ENCODE measurements around the gene TMEM9.

TMEM9 gene

GRCh38 chr1:201104141-201104540, 50.1 kb downstream of the TMEM9 start:
- TF ChIP-seq, protein P1, sequence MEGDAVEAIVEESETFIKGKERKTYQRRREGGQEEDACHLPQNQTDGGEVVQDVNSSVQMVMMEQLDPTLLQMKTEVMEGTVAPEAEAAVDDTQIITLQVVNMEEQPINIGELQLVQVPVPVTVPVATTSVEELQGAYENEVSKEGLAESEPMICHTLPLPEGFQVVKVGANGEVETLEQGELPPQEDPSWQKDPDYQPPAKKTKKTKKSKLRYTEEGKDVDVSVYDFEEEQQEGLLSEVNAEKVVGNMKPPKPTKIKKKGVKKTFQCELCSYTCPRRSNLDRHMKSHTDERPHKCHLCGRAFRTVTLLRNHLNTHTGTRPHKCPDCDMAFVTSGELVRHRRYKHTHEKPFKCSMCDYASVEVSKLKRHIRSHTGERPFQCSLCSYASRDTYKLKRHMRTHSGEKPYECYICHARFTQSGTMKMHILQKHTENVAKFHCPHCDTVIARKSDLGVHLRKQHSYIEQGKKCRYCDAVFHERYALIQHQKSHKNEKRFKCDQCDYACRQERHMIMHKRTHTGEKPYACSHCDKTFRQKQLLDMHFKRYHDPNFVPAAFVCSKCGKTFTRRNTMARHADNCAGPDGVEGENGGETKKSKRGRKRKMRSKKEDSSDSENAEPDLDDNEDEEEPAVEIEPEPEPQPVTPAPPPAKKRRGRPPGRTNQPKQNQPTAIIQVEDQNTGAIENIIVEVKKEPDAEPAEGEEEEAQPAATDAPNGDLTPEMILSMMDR (conservative IDR thresholded peaks at IDR 0.05; ENCODE audit: low read depth), result no peak
- DNase-seq (ENCODE audit: low spot score), result no peak
- ChIA-PET CTCF (interaction anchor here (0.6 to 0.7 kb wide), 3 partner anchors 10 to 59 kb away, joined by 3 to 8 read pairs (median 3); no protein-coding TSS in a partner anchor), POLR2A (ENCODE audit: low non-redundant PET) (no interaction called here)
- 0 out of 2 replicates have a peak overlapping the region, but pooled peaks have one; percentile 24 for H3K27ac ChIP-seq

DNA sequence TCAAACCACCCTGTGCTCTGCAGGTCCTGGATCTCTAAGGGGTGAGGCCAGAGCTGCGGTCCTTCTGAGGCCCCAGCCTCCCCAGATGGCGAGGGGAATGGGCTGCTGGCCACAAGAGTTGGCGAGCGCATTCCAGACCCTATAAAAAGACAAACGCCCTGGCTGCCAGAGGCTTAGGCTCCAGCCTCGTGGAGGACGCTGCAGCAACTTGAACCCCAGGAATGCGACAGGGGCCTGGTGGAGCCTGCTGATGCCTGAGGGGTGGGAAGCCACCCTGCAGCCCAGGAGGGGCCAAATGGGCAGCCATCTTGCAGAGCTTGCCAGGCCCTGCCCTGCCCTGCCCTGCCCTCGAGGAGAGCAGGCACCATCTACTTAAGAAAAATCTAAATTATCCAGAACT, 50.6 kb downstream of the TMEM9 start:
- POLR2A ChIA-PET (ENCODE audit: low non-redundant PET), result no interaction called here
- TF ChIP-seq, protein P1 (conservative IDR thresholded peaks at IDR 0.05; ENCODE audit: low read depth), result no peak
- DNase-seq (ENCODE audit: low spot score), result no peak
- CTCF ChIA-PET, result interaction anchor here (0.6 to 1.5 kb wide), 2 partner anchors 15 to 27 kb away, joined by 6 to 8 read pairs; no protein-coding TSS in a partner anchor
- 0 out of 2 replicates have a peak overlapping the region, but pooled peaks have one; percentile 24 for H3K27ac ChIP-seq

- CTCF ChIA-PET, result interaction anchor here (0.7 to 1.6 kb wide), 11 partner anchors 13 to 479 kb away, joined by 3 to 6 read pairs (median 3); no protein-coding TSS in a partner anchor
- no peak overlapping the region for H3K27ac ChIP-seq
- no peak for DNase-seq (ENCODE audit: low spot score)
- POLR2A ChIA-PET (ENCODE audit: low non-redundant PET), result no interaction called here
- TF ChIP-seq, protein P1 (conservative IDR thresholded peaks at IDR 0.05; ENCODE audit: low read depth), result no peak
Measured at GRCh38 chr1:201100169-201100930, 53.9 kb downstream of the TMEM9 start.

GRCh38 chr1:201098992-201099677, 55.1 kb downstream of the TMEM9 start:
- POLR2A ChIA-PET (ENCODE audit: low non-redundant PET), result interaction anchor here (0.5 to 0.6 kb wide), 2 partner anchors 14 to 324 kb away, joined by 3 read pairs; no protein-coding TSS in a partner anchor
- DNase-seq (ENCODE audit: low spot score), result no peak
- CTCF ChIA-PET, result interaction anchor here (0.6 to 1.6 kb wide), 7 partner anchors 9 to 478 kb away, joined by 3 to 7 read pairs (median 3); no protein-coding TSS in a partner anchor
- no peak overlapping the region for H3K27ac ChIP-seq
- TF ChIP-seq, protein P1 (conservative IDR thresholded peaks at IDR 0.05; ENCODE audit: low read depth), result no peak

GRCh38 chr1:201096977-201097856, 57.1 kb downstream of the TMEM9 start:
- no peak for DNase-seq (ENCODE audit: low spot score)
- ChIA-PET POLR2A (ENCODE audit: low non-redundant PET) (no interaction called here), CTCF (interaction anchor here (0.6 kb wide), 1 partner anchor 12 kb away, joined by 6 read pairs; no protein-coding TSS in a partner anchor)
- TF ChIP-seq, protein P1 (conservative IDR thresholded peaks at IDR 0.05; ENCODE audit: low read depth), result no peak
- H3K27ac ChIP-seq, result no peak overlapping the region

Measured in RWPE1 (cell line).